ENCODE results near the gene PAM.

The PAM gene

DNA sequence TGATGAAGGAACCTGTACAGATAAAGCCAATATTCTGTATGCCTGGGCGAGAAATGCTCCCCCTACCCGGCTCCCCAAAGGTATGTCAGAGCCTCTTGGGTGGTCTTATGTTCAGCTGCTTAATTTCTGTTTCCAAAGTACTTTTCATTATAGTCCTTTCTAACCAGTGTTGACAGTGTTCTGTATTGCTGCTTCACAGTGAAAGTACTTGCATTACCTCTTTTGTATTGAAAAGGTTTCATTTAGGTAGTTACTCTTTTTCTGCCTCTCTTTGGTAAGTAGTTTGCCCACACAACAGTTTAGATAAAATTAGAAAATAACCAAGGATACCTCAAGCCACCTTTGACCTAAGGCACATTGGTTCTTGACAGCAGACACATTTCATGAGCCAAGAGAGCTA is 169.9 kb downstream of the PAM start:
- Histone ChIP-seq H3K36me3 (ENCODE audit: control insufficient read depth, insufficient read depth, low read length) (no peaks in the 10 kb centered on the region), H3K4me3 (replicated peaks; ENCODE audit: low read depth, low read length) (no peak overlapping the region)

DNA sequence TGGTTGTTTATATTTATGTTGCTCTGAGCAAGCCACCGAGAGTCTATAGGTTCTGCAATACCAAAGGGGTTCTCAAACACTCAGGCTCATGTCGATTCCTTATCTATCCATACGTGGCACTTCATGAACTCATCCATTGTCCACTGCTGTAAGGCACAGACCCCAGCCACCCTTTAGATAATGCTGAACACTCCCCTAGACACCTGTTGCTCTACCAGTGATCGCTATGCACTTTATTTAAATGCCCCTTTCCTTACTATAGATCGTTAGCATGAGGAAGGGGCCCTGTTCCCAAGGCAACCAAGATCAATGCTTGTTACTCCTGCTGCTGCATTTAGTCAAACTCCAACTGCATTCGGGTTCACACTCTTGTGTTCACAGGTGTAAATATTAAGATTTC is 171.9 kb downstream of the PAM start:
- Histone ChIP-seq H3K27me3 (replicated peaks; ENCODE audit: control insufficient read depth, insufficient read depth, low read length) (no peaks in the 10 kb centered on the region), H3K36me3 (ENCODE audit: control insufficient read depth, insufficient read depth, low read length) (no peaks in the 10 kb centered on the region), H3K4me3 (replicated peaks; ENCODE audit: low read depth, low read length) (no peak overlapping the region)
- TF ChIP-seq, protein P1, sequence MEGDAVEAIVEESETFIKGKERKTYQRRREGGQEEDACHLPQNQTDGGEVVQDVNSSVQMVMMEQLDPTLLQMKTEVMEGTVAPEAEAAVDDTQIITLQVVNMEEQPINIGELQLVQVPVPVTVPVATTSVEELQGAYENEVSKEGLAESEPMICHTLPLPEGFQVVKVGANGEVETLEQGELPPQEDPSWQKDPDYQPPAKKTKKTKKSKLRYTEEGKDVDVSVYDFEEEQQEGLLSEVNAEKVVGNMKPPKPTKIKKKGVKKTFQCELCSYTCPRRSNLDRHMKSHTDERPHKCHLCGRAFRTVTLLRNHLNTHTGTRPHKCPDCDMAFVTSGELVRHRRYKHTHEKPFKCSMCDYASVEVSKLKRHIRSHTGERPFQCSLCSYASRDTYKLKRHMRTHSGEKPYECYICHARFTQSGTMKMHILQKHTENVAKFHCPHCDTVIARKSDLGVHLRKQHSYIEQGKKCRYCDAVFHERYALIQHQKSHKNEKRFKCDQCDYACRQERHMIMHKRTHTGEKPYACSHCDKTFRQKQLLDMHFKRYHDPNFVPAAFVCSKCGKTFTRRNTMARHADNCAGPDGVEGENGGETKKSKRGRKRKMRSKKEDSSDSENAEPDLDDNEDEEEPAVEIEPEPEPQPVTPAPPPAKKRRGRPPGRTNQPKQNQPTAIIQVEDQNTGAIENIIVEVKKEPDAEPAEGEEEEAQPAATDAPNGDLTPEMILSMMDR (IDR thresholded peaks at IDR 0.05; ENCODE audit: insufficient read depth, low read length, poor library complexity, severe bottlenecking): no peak
- DNase-seq (ENCODE audit: extremely low read depth, insufficient read length): no peak

More for the DNA sequence above, 169.9 kb downstream of the PAM start:
- no peaks in the 10 kb centered on the region for H3K27me3 ChIP-seq (replicated peaks; ENCODE audit: control insufficient read depth, insufficient read depth, low read length)
- TF ChIP-seq, protein P1 (IDR thresholded peaks at IDR 0.05; ENCODE audit: insufficient read depth, low read length, poor library complexity, severe bottlenecking): no peak
- DNase-seq (ENCODE audit: extremely low read depth, insufficient read length): no peak

DNA sequence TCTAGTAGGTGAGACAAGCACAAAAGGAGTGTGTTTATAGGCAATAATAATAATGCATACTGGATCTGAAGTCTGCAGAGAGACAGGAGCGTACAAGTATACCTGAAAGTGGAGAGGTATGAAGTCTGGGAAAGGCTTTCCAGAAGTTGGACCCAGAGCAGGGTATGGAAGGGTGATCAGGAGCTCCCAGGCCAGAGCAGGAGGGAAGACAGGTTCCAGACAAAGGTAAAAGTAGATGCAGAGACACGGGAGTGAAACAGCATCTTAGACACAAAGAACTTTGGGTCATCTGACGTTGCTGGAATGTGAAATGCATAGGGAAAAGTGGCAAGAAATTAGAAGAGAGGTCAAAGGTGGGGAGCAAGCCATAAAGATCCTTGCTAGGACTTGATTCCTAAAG is 175.1 kb downstream of the PAM start:
- no peak for DNase-seq (ENCODE audit: extremely low read depth, insufficient read length)
- Histone ChIP-seq H3K4me3 (replicated peaks; ENCODE audit: low read depth, low read length) (no peak overlapping the region), H3K36me3 (ENCODE audit: control insufficient read depth, insufficient read depth, low read length) (no peaks in the 10 kb centered on the region), H3K27me3 (replicated peaks; ENCODE audit: control insufficient read depth, insufficient read depth, low read length) (no peaks in the 10 kb centered on the region)
- TF ChIP-seq, protein P1 (IDR thresholded peaks at IDR 0.05; ENCODE audit: insufficient read depth, low read length, poor library complexity, severe bottlenecking): no peak

DNA sequence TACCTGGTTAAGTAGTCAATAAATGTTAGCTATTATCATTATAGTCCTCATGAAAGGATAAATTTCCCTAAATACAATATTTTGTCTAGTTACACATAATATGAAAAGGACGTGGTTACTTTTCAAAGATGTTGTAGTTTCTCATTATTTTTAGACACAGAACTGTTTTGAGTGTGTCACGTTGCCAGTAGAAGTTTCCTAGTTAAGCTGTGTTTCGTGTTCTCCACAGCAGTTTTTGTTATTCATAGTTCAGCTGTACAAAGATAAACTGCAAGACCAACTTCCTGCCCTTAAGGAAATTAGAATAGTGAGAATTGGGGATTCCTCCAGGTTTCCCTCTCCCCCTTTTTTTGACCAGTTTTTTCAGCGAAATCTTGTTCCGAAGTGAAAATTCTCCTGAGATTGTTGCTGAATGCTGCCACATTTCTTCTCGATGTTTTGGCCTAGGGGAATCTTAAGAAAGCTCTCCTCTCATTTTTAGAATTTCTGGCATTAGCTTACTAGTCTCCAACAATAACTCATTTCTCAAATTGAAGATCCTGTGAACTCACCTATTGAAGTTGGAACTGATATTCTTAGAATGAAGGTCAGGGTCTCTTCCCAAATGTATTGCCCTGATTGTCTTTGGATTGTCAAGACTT is 176.1 kb downstream of the PAM start:
- Histone ChIP-seq H3K36me3 (ENCODE audit: control insufficient read depth, insufficient read depth, low read length) (no peaks in the 10 kb centered on the region), H3K27me3 (replicated peaks; ENCODE audit: control insufficient read depth, insufficient read depth, low read length) (no peaks in the 10 kb centered on the region), H3K4me3 (replicated peaks; ENCODE audit: low read depth, low read length) (no peak overlapping the region)
- DNase-seq (ENCODE audit: extremely low read depth, insufficient read length): no peak
- TF ChIP-seq, protein P1 (IDR thresholded peaks at IDR 0.05; ENCODE audit: insufficient read depth, low read length, poor library complexity, severe bottlenecking): no peak

DNA sequence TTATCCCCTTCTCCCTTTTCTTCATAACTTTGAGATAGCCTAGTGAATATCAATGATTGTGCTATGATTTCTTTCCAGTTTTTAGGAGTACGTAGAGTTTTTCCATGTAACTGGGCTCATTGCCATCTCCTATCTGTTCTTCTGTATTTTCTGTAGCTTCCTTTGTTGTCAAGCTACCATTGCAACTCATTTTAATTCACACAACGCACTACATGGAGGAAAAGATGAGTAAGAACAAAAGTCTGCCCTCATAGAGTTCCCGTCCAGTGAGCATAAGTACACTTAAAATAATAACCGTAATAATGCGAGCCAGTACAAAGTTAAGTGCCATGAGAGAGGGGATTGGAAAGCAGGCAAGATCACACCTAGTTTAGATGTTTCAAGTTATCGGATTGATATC is 177.7 kb downstream of the PAM start:
- no peak for DNase-seq (ENCODE audit: extremely low read depth, insufficient read length)
- H3K36me3 ChIP-seq (ENCODE audit: control insufficient read depth, insufficient read depth, low read length): no peaks in the 10 kb centered on the region
- TF ChIP-seq, protein P1 (IDR thresholded peaks at IDR 0.05; ENCODE audit: insufficient read depth, low read length, poor library complexity, severe bottlenecking): no peak
- H3K4me3 ChIP-seq (replicated peaks; ENCODE audit: low read depth, low read length): no peak overlapping the region
- H3K27me3 ChIP-seq (replicated peaks; ENCODE audit: control insufficient read depth, insufficient read depth, low read length): no peaks in the 10 kb centered on the region

DNA sequence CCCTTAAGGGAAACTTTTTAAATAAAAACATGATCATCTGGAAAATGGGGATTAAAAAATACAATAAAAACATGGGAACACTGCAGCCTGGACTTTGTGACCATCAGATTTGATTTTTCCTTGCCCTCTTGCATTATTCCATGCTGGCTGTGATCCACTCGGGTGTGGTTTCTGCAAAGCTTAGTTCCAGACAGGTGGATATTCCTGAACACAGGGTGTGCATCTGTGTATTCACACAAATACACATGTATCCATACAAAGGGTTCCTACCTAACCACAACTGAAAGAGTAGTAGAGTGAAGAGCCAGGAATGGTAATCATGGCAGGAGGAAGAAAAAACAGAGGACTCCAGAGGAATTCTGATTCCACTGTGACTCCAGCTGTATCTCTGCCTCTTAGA is 178.2 kb downstream of the PAM start:
- Histone ChIP-seq H3K4me3 (replicated peaks; ENCODE audit: low read depth, low read length) (no peak overlapping the region), H3K27me3 (replicated peaks; ENCODE audit: control insufficient read depth, insufficient read depth, low read length) (no peaks in the 10 kb centered on the region), H3K36me3 (ENCODE audit: control insufficient read depth, insufficient read depth, low read length) (no peaks in the 10 kb centered on the region)
- no peak for DNase-seq (ENCODE audit: extremely low read depth, insufficient read length)
- TF ChIP-seq, protein P1 (IDR thresholded peaks at IDR 0.05; ENCODE audit: insufficient read depth, low read length, poor library complexity, severe bottlenecking): no peak
